ENCODE data around the gene SUSD3.

Gene SUSD3

GRCh38 chr9:93039456-93039855 is 19.0 kb upstream of the SUSD3 start:
- no peak for TF ChIP-seq NFIC (IDR thresholded peaks at IDR 0.05)

- TF ChIP-seq CEBPB (IDR thresholded peaks at IDR 0.05) (no peak), TCF12 (IDR thresholded peaks at IDR 0.05; ENCODE audit: low read depth) (no peak), REST (IDR thresholded peaks at IDR 0.05; ENCODE audit: low read depth) (no peak), TEAD4 (IDR thresholded peaks at IDR 0.05) (no peak), EP300 (IDR thresholded peaks at IDR 0.05; ENCODE audit: borderline replicate concordance) (no peak), CREB1 (IDR thresholded peaks at IDR 0.05; ENCODE audit: low read depth) (no peak), TAF1 (IDR thresholded peaks at IDR 0.05; ENCODE audit: low read depth) (no peak), USF1 (IDR thresholded peaks at IDR 0.05) (no peak), EGR1 (IDR thresholded peaks at IDR 0.05) (no peak), RAD21 (IDR thresholded peaks at IDR 0.05; ENCODE audit: low read depth) (no peak), FOXM1 (IDR thresholded peaks at IDR 0.05; ENCODE audit: borderline replicate concordance, low read depth) (no peak), ZBTB7A (IDR thresholded peaks at IDR 0.05; ENCODE audit: low read depth) (no peak), YY1 (IDR thresholded peaks at IDR 0.05; ENCODE audit: low read depth) (no peak), MAX (IDR thresholded peaks at IDR 0.05) (no peak), NFIC (IDR thresholded peaks at IDR 0.05) (no peak)
These were observed 18.5 kb upstream of the SUSD3 start for GRCh38 chr9:93039976-93040375.

- TF ChIP-seq CEBPB (IDR thresholded peaks at IDR 0.05), result no peak
- TF ChIP-seq FOXM1 (IDR thresholded peaks at IDR 0.05; ENCODE audit: borderline replicate concordance, low read depth), result no peak
- TF ChIP-seq YY1 (IDR thresholded peaks at IDR 0.05; ENCODE audit: low read depth), result no peak
- TF ChIP-seq TEAD4 (IDR thresholded peaks at IDR 0.05), result no peak
- no peak for TF ChIP-seq ZBTB7A (IDR thresholded peaks at IDR 0.05; ENCODE audit: low read depth)
- TF ChIP-seq EP300 (IDR thresholded peaks at IDR 0.05; ENCODE audit: borderline replicate concordance), result no peak
- no peak for TF ChIP-seq MAX (IDR thresholded peaks at IDR 0.05)
- no peak for TF ChIP-seq TAF1 (IDR thresholded peaks at IDR 0.05; ENCODE audit: low read depth)
- TF ChIP-seq TCF12 (IDR thresholded peaks at IDR 0.05; ENCODE audit: low read depth), result no peak
- no peak for TF ChIP-seq USF1 (IDR thresholded peaks at IDR 0.05)
- no peak for TF ChIP-seq CREB1 (IDR thresholded peaks at IDR 0.05; ENCODE audit: low read depth)
- no peak for TF ChIP-seq REST (IDR thresholded peaks at IDR 0.05; ENCODE audit: low read depth)
- no peak for TF ChIP-seq RAD21 (IDR thresholded peaks at IDR 0.05; ENCODE audit: low read depth)
- no peak for TF ChIP-seq NFIC (IDR thresholded peaks at IDR 0.05)
- no peak for TF ChIP-seq EGR1 (IDR thresholded peaks at IDR 0.05)
These were observed 18.1 kb upstream of the SUSD3 start for GRCh38 chr9:93040409-93040808.

GRCh38 chr9:93041108-93041802 is 17.2 kb upstream of the SUSD3 start:
- TF ChIP-seq TCF12 (IDR thresholded peaks at IDR 0.05; ENCODE audit: low read depth) (no peak), YY1 (IDR thresholded peaks at IDR 0.05; ENCODE audit: low read depth) (peak; percentile 88), USF1 (IDR thresholded peaks at IDR 0.05) (peak; percentile 89)

- TF ChIP-seq REST (IDR thresholded peaks at IDR 0.05; ENCODE audit: low read depth), result no peak
- TF ChIP-seq EP300 (IDR thresholded peaks at IDR 0.05; ENCODE audit: borderline replicate concordance), result no peak
- TF ChIP-seq YY1 (IDR thresholded peaks at IDR 0.05; ENCODE audit: low read depth), result no peak
- TF ChIP-seq TEAD4 (IDR thresholded peaks at IDR 0.05), result no peak
- no peak for TF ChIP-seq USF1 (IDR thresholded peaks at IDR 0.05)
- no peak for TF ChIP-seq NFIC (IDR thresholded peaks at IDR 0.05)
- TF ChIP-seq MAX (IDR thresholded peaks at IDR 0.05), result no peak
- TF ChIP-seq TCF12 (IDR thresholded peaks at IDR 0.05; ENCODE audit: low read depth), result no peak
- no peak for TF ChIP-seq RAD21 (IDR thresholded peaks at IDR 0.05; ENCODE audit: low read depth)
- TF ChIP-seq ZBTB7A (IDR thresholded peaks at IDR 0.05; ENCODE audit: low read depth), result no peak
- TF ChIP-seq EGR1 (IDR thresholded peaks at IDR 0.05), result no peak
- TF ChIP-seq CEBPB (IDR thresholded peaks at IDR 0.05), result no peak
- TF ChIP-seq TAF1 (IDR thresholded peaks at IDR 0.05; ENCODE audit: low read depth), result no peak
- no peak for TF ChIP-seq CREB1 (IDR thresholded peaks at IDR 0.05; ENCODE audit: low read depth)
- TF ChIP-seq FOXM1 (IDR thresholded peaks at IDR 0.05; ENCODE audit: borderline replicate concordance, low read depth), result no peak
These were observed 15.4 kb upstream of the SUSD3 start for GRCh38 chr9:93043122-93043521.
